MCF 10A (cell line): ENCODE data around the gene PHACTR3. TPM values are rescaled to one million over a fixed set of nuclear protein-coding genes. Genes with fewer than 3 reads are reported as not detected.
A peak's percentile ranks its signal among the peaks of the same experiment; 100 is the strongest.

ENCODE experiments used
- BruUV-seq: library from RNA; stranded (reverse); fragments of 400-500 nt; replicated peaks from 2 replicates; lab custom pipeline; 2021; lab: Mats Ljungman, UMichigan
- CTCF ChIA-PET: fragments of 300-600 bp; sonication (Branson Sonifier 250); formaldehyde crosslinking; extraction: SDS; loops from one replicate; lab custom pipeline; 2021; ENCODE audit warnings: antibody characterized with exemption, inconsistent platforms; lab: Yijun Ruan, JAX
- POLR2A ChIA-PET: fragments of 300-600, 350-650 bp; sonication (Branson Sonifier 250); formaldehyde crosslinking; extraction: SDS; loops from one replicate; lab custom pipeline; 2020; ENCODE audit warnings: antibody characterized with exemption, inconsistent platforms; lab: Yijun Ruan, JAX
- DNase-seq: peaks from one replicate; pipeline ENCODE4 v3.0.0-alpha.2; 2018; ENCODE audit not compliant: unreplicated experiment
- H3K27ac Mint-ChIP-seq: one replicate; pipeline ENCODE4 v1.8.0; 2022; ENCODE audit warnings: mild to moderate bottlenecking, low read depth, mixed read lengths; ENCODE audit not compliant: unreplicated experiment
- H3K27me3 Mint-ChIP-seq: one replicate; pipeline ENCODE4 v1.8.0; 2022; ENCODE audit warnings: mixed read lengths; ENCODE audit not compliant: insufficient read depth, unreplicated experiment
- H3K36me3 Mint-ChIP-seq: one replicate; pipeline ENCODE4 v1.8.0; 2022; ENCODE audit warnings: mild to moderate bottlenecking, moderate library complexity, mixed read lengths; ENCODE audit not compliant: insufficient read depth, unreplicated experiment
- H3K4me1 Mint-ChIP-seq: one replicate; pipeline ENCODE4 v1.8.0; 2022; ENCODE audit warnings: mixed read lengths; ENCODE audit not compliant: insufficient read depth, unreplicated experiment
- H3K4me3 Mint-ChIP-seq: one replicate; pipeline ENCODE4 v1.8.0; 2022; ENCODE audit warnings: mild to moderate bottlenecking, moderate library complexity, mixed read lengths; ENCODE audit not compliant: unreplicated experiment
- H3K9me3 Mint-ChIP-seq: one replicate; pipeline ENCODE4 v1.8.0; 2022; ENCODE audit warnings: mixed read lengths; ENCODE audit not compliant: unreplicated experiment
- intact Hi-C: fragments of 100-400 bp; cut with micrococcal nuclease; formaldehyde crosslinking; loops from 2 replicates; pipeline ENCODE4 v1.14.1; 2022
- total RNA-seq: library from RNA; stranded (reverse); gene quantifications from 2 replicates; pipeline ENCODE4 v1.2.3, GENCODE V29; 2022
- TF ChIP-seq, protein P1 (sequence below): fragments of 200-600 bp; IDR thresholded peaks from one replicate; pipeline ENCODE4 v1.8.0; 2022; ENCODE audit warnings: antibody characterized with exemption, mild to moderate bottlenecking; ENCODE audit not compliant: unreplicated experiment

PHACTR3 gene
- total RNA-seq, 1 experiment from 2014 or later, result 22.8 TPM

DNA sequence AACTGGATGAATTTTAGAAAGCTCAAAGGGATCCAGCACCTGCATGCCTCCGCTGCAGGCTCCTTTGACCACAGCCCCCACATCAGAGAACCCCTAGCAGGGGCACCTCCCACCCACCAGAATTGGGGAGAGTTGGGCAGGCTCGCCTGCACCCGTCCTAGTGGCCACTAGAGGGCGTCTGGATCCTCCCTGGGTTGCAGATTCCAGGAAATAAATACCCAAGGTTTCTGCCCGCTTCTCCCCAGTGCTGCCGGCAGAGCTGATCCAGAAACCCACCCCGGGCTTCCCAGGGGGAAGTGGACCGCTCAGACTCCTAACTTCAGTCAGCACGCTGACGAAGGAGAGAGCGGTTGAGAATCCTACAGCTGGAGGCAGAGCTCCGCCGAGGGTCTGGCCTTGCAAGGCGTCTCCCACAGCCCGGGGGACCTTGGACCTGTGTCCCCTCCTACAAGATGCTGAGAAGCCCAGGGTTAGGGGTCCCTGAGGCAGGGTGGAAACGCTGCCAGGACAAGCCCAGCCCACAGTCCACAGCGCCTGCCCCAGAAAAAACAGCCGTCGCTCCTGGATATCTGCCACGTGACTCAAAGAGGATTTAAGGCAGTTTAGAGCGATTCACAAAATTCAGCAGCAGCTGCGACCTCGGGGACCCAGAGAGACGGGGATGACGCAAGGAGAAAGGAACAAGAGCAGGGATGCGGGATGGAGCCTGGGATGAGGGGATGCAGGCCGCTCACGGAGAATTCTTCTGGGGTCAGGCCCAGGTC, 32.6 kb upstream of the PHACTR3 start:
- ChIA-PET CTCF (interaction anchor here (0.6 to 6.3 kb wide), 73 partner anchors 11 to 1558 kb away, joined by 3 to 165 read pairs (median 5); partner anchors contain the start of genes CDH26 and PHACTR3), POLR2A (no interaction called here)
- intact Hi-C loops, result loop anchor here (1.0 kb wide), 1 partner anchor 180 kb away; no protein-coding TSS in a partner anchor
- Mint-ChIP-seq H3K4me1 (no peaks in the 10 kb centered on the region), H3K27ac (no peak overlapping the region), H3K4me3 (no peak overlapping the region), H3K36me3 (no peaks in the 10 kb centered on the region), H3K27me3 (peaks cover 47% of the 10 kb centered on the region), H3K9me3 (no peaks in the 10 kb centered on the region)
- TF ChIP-seq, protein P1, sequence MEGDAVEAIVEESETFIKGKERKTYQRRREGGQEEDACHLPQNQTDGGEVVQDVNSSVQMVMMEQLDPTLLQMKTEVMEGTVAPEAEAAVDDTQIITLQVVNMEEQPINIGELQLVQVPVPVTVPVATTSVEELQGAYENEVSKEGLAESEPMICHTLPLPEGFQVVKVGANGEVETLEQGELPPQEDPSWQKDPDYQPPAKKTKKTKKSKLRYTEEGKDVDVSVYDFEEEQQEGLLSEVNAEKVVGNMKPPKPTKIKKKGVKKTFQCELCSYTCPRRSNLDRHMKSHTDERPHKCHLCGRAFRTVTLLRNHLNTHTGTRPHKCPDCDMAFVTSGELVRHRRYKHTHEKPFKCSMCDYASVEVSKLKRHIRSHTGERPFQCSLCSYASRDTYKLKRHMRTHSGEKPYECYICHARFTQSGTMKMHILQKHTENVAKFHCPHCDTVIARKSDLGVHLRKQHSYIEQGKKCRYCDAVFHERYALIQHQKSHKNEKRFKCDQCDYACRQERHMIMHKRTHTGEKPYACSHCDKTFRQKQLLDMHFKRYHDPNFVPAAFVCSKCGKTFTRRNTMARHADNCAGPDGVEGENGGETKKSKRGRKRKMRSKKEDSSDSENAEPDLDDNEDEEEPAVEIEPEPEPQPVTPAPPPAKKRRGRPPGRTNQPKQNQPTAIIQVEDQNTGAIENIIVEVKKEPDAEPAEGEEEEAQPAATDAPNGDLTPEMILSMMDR, result peak; percentile 93
- no TSS peak for BruUV-seq
- DNase-seq, result peak; percentile 46

DNA sequence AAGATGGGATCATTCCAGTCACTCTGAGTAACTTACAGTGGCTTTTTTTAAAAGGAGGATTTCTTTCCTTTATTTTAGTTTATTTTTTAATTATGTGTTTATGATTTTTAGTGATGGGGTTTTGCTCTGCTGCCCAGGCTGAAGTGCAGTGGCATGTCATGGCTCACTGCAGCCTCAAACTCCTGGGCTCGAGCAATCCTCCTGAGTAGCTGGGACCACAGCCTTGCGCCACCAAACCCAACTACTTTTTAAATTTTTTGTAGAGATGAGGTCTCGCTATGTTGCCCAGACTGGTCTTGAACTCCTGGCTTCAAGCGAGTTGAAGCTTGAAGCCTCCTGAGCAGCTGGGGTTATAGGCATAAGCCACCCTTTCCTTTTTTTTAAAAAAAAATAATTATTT, 31.8 kb upstream of the PHACTR3 start:
- intact Hi-C loops, result no loop called here
- no peak overlapping the region for H3K4me3 Mint-ChIP-seq
- ChIA-PET POLR2A (interaction anchor here (0.7 kb wide), 1 partner anchor 485 kb away, joined by 3 read pairs; no protein-coding TSS in a partner anchor), CTCF (interaction anchor here (0.7 to 6.3 kb wide), 21 partner anchors 12 to 473 kb away, joined by 3 to 165 read pairs (median 10); no protein-coding TSS in a partner anchor)
- H3K9me3 Mint-ChIP-seq, result no peaks in the 10 kb centered on the region
- no peaks in the 10 kb centered on the region for H3K36me3 Mint-ChIP-seq
- TF ChIP-seq, protein P1, result no peak
- H3K27me3 Mint-ChIP-seq, result peaks cover 45% of the 10 kb centered on the region
- no peak overlapping the region for H3K27ac Mint-ChIP-seq
- H3K4me1 Mint-ChIP-seq, result no peaks in the 10 kb centered on the region
- BruUV-seq, result no TSS peak
- no peak for DNase-seq

DNA sequence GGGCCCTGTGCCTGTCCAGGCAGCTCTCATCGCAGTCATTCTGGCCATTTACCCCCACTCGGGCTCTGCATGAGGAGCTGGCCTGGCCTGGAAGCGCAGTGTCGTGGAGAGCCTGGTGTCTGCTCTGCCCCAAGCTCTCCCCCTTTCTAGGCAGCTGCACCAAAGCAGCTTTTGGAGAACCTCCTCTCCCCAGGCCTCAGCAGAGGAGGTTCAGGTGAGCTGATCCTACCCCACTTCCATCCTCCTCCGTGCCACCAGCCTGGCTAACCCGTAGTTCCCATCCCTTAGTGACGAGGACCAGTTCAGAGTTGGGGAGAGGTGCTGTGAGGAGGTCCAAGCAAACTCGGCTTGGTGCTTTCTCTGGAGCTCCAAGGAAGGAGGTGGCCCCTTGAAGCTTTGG, 30.5 kb upstream of the PHACTR3 start:
- intact Hi-C loops, result no loop called here
- ChIA-PET CTCF (interaction anchor here (0.6 to 6.3 kb wide), 12 partner anchors 11 to 380 kb away, joined by 3 to 165 read pairs (median 4); no protein-coding TSS in a partner anchor), POLR2A (no interaction called here)
- H3K4me1 Mint-ChIP-seq, result no peaks in the 10 kb centered on the region
- no peaks in the 10 kb centered on the region for H3K9me3 Mint-ChIP-seq
- H3K27ac Mint-ChIP-seq, result no peak overlapping the region
- no peak for DNase-seq
- TF ChIP-seq, protein P1, result no peak
- H3K27me3 Mint-ChIP-seq, result peaks cover 47% of the 10 kb centered on the region
- BruUV-seq, result no TSS peak
- no peaks in the 10 kb centered on the region for H3K36me3 Mint-ChIP-seq
- no peak overlapping the region for H3K4me3 Mint-ChIP-seq

DNA sequence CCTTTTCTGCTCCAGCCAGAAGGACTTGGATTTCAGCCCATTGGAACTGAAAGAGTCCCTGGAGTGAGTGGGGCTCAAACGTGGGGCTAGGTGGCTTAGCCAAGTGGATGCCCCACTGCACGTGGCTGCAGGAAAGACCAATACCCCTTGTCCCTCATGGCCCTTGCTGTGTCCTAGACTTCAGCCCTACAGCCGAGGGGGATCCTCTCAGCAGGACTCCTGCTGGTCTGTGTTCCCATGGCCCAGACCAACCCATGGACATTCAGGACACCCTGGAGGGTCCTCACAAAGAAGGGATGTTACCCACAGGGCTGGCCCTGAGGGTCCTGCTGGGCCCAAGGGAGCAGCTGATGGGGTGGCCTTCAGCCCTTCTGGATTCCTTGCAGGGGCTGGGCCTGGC, 30.0 kb upstream of the PHACTR3 start:
- H3K27ac Mint-ChIP-seq, result no peak overlapping the region
- no peaks in the 10 kb centered on the region for H3K9me3 Mint-ChIP-seq
- H3K36me3 Mint-ChIP-seq, result no peaks in the 10 kb centered on the region
- POLR2A ChIA-PET, result no interaction called here
- no peaks in the 10 kb centered on the region for H3K4me1 Mint-ChIP-seq
- BruUV-seq, result no TSS peak
- TF ChIP-seq, protein P1, result no peak
- intact Hi-C loops, result no loop called here
- no peak overlapping the region for H3K4me3 Mint-ChIP-seq
- peaks cover 47% of the 10 kb centered on the region for H3K27me3 Mint-ChIP-seq
- CTCF ChIA-PET, result interaction anchor here (0.7 to 6.3 kb wide), 7 partner anchors 10 to 178 kb away, joined by 3 to 165 read pairs (median 54); no protein-coding TSS in a partner anchor
- DNase-seq, result no peak
